Brain microvascular endothelial cell (primary cell): ENCODE data around the gene AQP12A.

Experiments
- DNase-seq: peaks from one replicate; pipeline ENCODE4 v3.0.0-alpha.2; 2020
- H3K27ac ChIP-seq: fragments of 250-450 bp; sonication (Bioruptor Pico); 2 replicates; pipeline ENCODE4 v1.5.1; 2020; ENCODE audit warnings: mild to moderate bottlenecking, moderate library complexity
- H3K27me3 ChIP-seq: fragments of 250-450 bp; sonication (Bioruptor Pico); replicated peaks from 2 replicates; pipeline ENCODE4 v1.5.1; 2020; ENCODE audit warnings: mild to moderate bottlenecking
- H3K36me3 ChIP-seq: fragments of 250-450 bp; sonication (Bioruptor Pico); replicated peaks from 2 replicates; pipeline ENCODE4 v1.5.1; 2020; ENCODE audit warnings: mild to moderate bottlenecking
- H3K4me3 ChIP-seq: 2 replicates; pipeline ENCODE4 v1.5.1; 2011; ENCODE audit warnings: low read depth, mild to moderate bottlenecking, control low read depth, low read length, moderate library complexity
- CTCF ChIP-seq: IDR thresholded peaks from 2 replicates; pipeline ENCODE4 v1.5.1; 2011; ENCODE audit warnings: low read depth, mild to moderate bottlenecking, moderate library complexity, low read length, control low read depth, inconsistent platforms; ENCODE audit errors: missing control alignments
- in situ Hi-C: cut with HindIII; loops from 2 replicates; pipeline ENCODE4 v1.10.0; 2017; ENCODE audit warnings: low sequenced_read_pairs, low pct_ligation_motif_present

The AQP12A gene

GRCh38 chr2:240704651-240705050 lies 13.0 kb downstream of the AQP12A start:
- H3K27ac ChIP-seq: no peak overlapping the region
- in situ Hi-C loops: no loop called here
- TF ChIP-seq CTCF: no peak
- peaks cover 12% of the 10 kb centered on the region for H3K27me3 ChIP-seq
- no peaks in the 10 kb centered on the region for H3K36me3 ChIP-seq
- no peak for DNase-seq
- no peak overlapping the region for H3K4me3 ChIP-seq

- no peaks in the 10 kb centered on the region for H3K36me3 ChIP-seq
- H3K27me3 ChIP-seq: peaks cover 12% of the 10 kb centered on the region
- in situ Hi-C loops: no loop called here
- H3K4me3 ChIP-seq: no peak overlapping the region
- no peak for DNase-seq
- TF ChIP-seq CTCF: no peak
- no peak overlapping the region for H3K27ac ChIP-seq
These were observed 13.6 kb downstream of the AQP12A start for GRCh38 chr2:240705204-240705791.

GRCh38 chr2:240707043-240707756 lies 15.5 kb downstream of the AQP12A start:
- no peak for DNase-seq
- no peak for TF ChIP-seq CTCF
- in situ Hi-C loops: no loop called here
- Histone ChIP-seq H3K27ac (no peak overlapping the region), H3K4me3 (no peak overlapping the region), H3K27me3 (peaks cover 12% of the 10 kb centered on the region), H3K36me3 (no peaks in the 10 kb centered on the region)

- in situ Hi-C loops: no loop called here
- H3K27me3 ChIP-seq: peaks cover 12% of the 10 kb centered on the region
- H3K27ac ChIP-seq: no peak overlapping the region
- DNase-seq: no peak
- TF ChIP-seq CTCF: no peak
- H3K36me3 ChIP-seq: no peaks in the 10 kb centered on the region
- H3K4me3 ChIP-seq: no peak overlapping the region
These were observed 16.2 kb downstream of the AQP12A start for GRCh38 chr2:240707821-240708220.

GRCh38 chr2:240708457-240708856 lies 16.8 kb downstream of the AQP12A start:
- Histone ChIP-seq H3K4me3 (no peak overlapping the region), H3K36me3 (no peaks in the 10 kb centered on the region), H3K27ac (no peak overlapping the region), H3K27me3 (peaks cover 10% of the 10 kb centered on the region)
- TF ChIP-seq CTCF: no peak
- in situ Hi-C loops: no loop called here
- no peak for DNase-seq
